ENCODE measurements around the gene TMEM183A.

DNA sequence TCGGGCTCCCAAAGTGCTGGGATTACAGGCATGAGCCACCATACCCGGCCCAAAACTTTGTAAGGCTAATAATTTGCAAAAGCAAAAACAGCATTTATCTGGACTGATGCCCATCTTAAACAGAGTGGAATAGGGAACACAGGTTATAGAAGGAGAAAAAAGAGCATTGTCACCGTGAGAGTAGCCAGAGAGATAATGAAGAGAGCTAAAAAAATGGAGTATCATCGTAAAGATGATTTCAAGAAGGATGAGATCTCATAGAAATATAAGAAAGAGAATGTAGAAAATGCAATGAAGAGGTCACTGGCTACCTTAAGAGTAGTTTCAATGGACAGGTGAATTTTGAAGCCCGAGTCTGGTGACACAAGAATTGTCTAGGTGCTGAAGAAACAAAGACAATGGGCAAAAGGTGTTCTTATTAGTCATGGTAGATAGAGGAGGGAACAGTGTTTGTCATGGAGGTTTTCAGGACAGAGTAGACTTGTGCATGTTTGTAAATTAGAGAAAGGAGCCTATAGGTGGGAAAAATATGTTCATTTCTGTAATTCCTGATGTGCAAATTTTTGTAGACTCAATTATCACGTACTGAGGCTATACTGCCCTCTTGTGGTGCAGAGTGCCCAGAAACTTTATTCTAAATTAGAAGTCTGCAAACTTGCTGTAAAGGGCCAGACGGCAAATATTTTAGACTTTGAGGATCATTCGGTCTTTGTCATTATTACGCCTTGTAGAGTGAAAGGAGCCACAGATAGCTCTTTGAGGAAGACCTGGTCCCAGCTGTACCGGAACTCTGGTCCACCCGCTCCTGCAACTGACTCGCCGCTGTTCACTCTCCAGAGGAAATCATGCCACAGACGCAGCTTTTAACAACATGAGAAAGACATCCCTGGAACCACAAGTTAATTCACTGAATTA, 8.1 kb upstream of the TMEM183A start:
- TF ChIP-seq, protein P1, sequence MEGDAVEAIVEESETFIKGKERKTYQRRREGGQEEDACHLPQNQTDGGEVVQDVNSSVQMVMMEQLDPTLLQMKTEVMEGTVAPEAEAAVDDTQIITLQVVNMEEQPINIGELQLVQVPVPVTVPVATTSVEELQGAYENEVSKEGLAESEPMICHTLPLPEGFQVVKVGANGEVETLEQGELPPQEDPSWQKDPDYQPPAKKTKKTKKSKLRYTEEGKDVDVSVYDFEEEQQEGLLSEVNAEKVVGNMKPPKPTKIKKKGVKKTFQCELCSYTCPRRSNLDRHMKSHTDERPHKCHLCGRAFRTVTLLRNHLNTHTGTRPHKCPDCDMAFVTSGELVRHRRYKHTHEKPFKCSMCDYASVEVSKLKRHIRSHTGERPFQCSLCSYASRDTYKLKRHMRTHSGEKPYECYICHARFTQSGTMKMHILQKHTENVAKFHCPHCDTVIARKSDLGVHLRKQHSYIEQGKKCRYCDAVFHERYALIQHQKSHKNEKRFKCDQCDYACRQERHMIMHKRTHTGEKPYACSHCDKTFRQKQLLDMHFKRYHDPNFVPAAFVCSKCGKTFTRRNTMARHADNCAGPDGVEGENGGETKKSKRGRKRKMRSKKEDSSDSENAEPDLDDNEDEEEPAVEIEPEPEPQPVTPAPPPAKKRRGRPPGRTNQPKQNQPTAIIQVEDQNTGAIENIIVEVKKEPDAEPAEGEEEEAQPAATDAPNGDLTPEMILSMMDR (IDR thresholded peaks at IDR 0.05; ENCODE audit: borderline replicate concordance, extremely low read depth, low read length, poor library complexity, severe bottlenecking) = peak; percentile 88
- TF ChIP-seq EZH2 (IDR thresholded peaks at IDR 0.05; ENCODE audit: borderline replicate concordance, low read depth, low read length, severe bottlenecking) = no peak
